Endothelial cell of umbilical vein (primary cell): ENCODE measurements around the gene ISL2. TPM values are rescaled to one million over a fixed set of nuclear protein-coding genes. Genes with fewer than 3 reads are reported as not detected.

Source experiments
- BruUV-seq: library from RNA; stranded (reverse); fragments of 400-500 nt; replicated peaks from 2 replicates; lab custom pipeline; 2021; lab: Mats Ljungman, UMichigan
- CTCF ChIA-PET: fragments of 300-600, 350-600 bp; sonication (Branson Sonifier 250); formaldehyde crosslinking; loops from one replicate; lab custom pipeline; 2021; ENCODE audit warnings: antibody characterized with exemption, inconsistent platforms; lab: Charles Lee
- POLR2A ChIA-PET: fragments of 300-600, 350-600 bp; sonication (Branson Sonifier 250); formaldehyde crosslinking; loops from one replicate; lab custom pipeline; 2021; ENCODE audit warnings: antibody characterized with exemption, inconsistent platforms; lab: Charles Lee
- DNase-seq: peaks from one replicate; pipeline ENCODE4 v3.0.0-alpha.2; 2011; ENCODE audit warnings: low read depth, low spot score
- FAIRE-seq: peaks from 2 replicates; lab custom pipeline; 2011; peaks lifted over from hg19 to GRCh38; lab: Jason Lieb, UNC
- H2AFZ ChIP-seq: 2 replicates; pipeline ENCODE4 v1.6.0; 2012; ENCODE audit warnings: low read depth, low read length, control low read depth, inconsistent platforms
- H3K27ac ChIP-seq: 2 replicates; pipeline ENCODE4 v1.5.1; 2011; ENCODE audit warnings: low read depth, mild to moderate bottlenecking, control low read depth, low read length, moderate library complexity; ENCODE audit not compliant: insufficient read depth
- H3K27me3 ChIP-seq, 2 experiments: 2 replicates each; pipeline versions ENCODE4 v1.6.0 to v1.6.1; 2011; ENCODE audit warnings: low read length in 2 of 2, mixed read lengths in 1 of 2; ENCODE audit not compliant: control insufficient read depth in 2 of 2, insufficient read depth in 2 of 2
- H3K36me3 ChIP-seq, 2 experiments: 2 replicates in 1 of 2; 3 replicates in 1 of 2; pipeline ENCODE4 v1.5.1; 2011; ENCODE audit warnings: low read length in 2 of 2, mild to moderate bottlenecking in 1 of 2, moderate library complexity in 1 of 2; ENCODE audit not compliant: control insufficient read depth in 2 of 2, insufficient read depth in 2 of 2; ENCODE audit errors: extremely low read depth in 1 of 2
- H3K4me1 ChIP-seq: 3 replicates; pipeline ENCODE4 v1.5.1; 2011; ENCODE audit warnings: mild to moderate bottlenecking, low read length; ENCODE audit not compliant: control insufficient read depth, insufficient read depth; ENCODE audit errors: extremely low read depth
- H3K4me2 ChIP-seq: 2 replicates; pipeline ENCODE4 v1.6.1; 2011; ENCODE audit warnings: low read length, control low read depth, mixed read lengths; ENCODE audit not compliant: insufficient read depth
- H3K4me3 ChIP-seq, 3 experiments: fragments of 200-600 bp in 1 of 3; sonication (generic), shearing (Covaris generic) in 1 of 3; replicated peaks in 1 of 3; 2 replicates each; pipeline ENCODE4 v1.5.1; 2011 to 2016; ENCODE audit warnings: control low read depth in 3 of 3, low read length in 3 of 3, mild to moderate bottlenecking in 2 of 3, inconsistent platforms in 1 of 3, low read depth in 1 of 3, moderate library complexity in 1 of 3; ENCODE audit not compliant: insufficient read depth in 1 of 3
- H3K79me2 ChIP-seq: 2 replicates; pipeline ENCODE4 v1.6.0; 2012; ENCODE audit warnings: low read length, inconsistent platforms; ENCODE audit not compliant: control insufficient read depth, insufficient read depth
- H3K9ac ChIP-seq: replicated peaks from 2 replicates; pipeline ENCODE3; 2011; ENCODE audit warnings: low read length, control low read depth; ENCODE audit not compliant: insufficient read depth; ENCODE audit errors: extremely low read depth
- H3K9me1 ChIP-seq: replicated peaks from 3 replicates; pipeline ENCODE4 v1.6.0; 2011; ENCODE audit warnings: mild to moderate bottlenecking, low read length; ENCODE audit not compliant: control insufficient read depth, insufficient read depth; ENCODE audit errors: extremely low read depth
- H3K9me3 ChIP-seq: replicated peaks from 2 replicates; pipeline ENCODE4 v1.5.1; 2012; ENCODE audit warnings: low read length, inconsistent platforms; ENCODE audit not compliant: control insufficient read depth, insufficient read depth
- H4K20me1 ChIP-seq: replicated peaks from 2 replicates; pipeline ENCODE3; 2011; ENCODE audit warnings: mild to moderate bottlenecking, low read length; ENCODE audit not compliant: control insufficient read depth, insufficient read depth; ENCODE audit errors: extremely low read depth
- EZH2 ChIP-seq: IDR thresholded peaks from 2 replicates; pipeline ENCODE4 v1.6.1; 2012; ENCODE audit warnings: borderline replicate concordance, low read depth, mild to moderate bottlenecking, moderate library complexity, low read length, inconsistent platforms; ENCODE audit not compliant: severe bottlenecking
- FOS ChIP-seq: IDR thresholded peaks from 2 replicates; pipeline ENCODE4 v1.6.1; 2011; ENCODE audit warnings: mild to moderate bottlenecking, low read length, moderate library complexity, borderline replicate concordance; ENCODE audit not compliant: insufficient read depth
- MAX ChIP-seq: IDR thresholded peaks from 2 replicates; pipeline ENCODE4 v1.6.1; 2011; ENCODE audit not compliant: insufficient read depth, insufficient read length
- POLR2AphosphoS5 ChIP-seq: IDR thresholded peaks from 2 replicates; pipeline ENCODE4 v1.6.1; 2012; ENCODE audit warnings: low read depth, mild to moderate bottlenecking, control low read depth, low read length, moderate library complexity; ENCODE audit not compliant: insufficient read depth
- dilution Hi-C: fragments of 300-500 bp; cut with MboI; formaldehyde crosslinking; loops from one replicate; pipeline ENCODE4 v1.15.0; 2019; ENCODE audit warnings: low sequenced_read_pairs; ENCODE audit not compliant: extremely low pct_ligation_motif_present
- intact Hi-C: fragments of 100-400 bp; cut with micrococcal nuclease; formaldehyde crosslinking; loops from one replicate; pipeline ENCODE4 v1.10.0; 2022
- polyA plus RNA-seq, 4 experiments: library from polyadenylated mRNA; depleted of rRNA in 3 of 4; stranded (reverse) in 3 of 4; unstranded in 1 of 4; fragments of >200 nt; gene quantifications; 2 replicates each; pipeline versions ENCODE4 v1.2.1 to v1.2.3, GENCODE V29; 2011 to 2012; ENCODE audit warnings: missing spikeins in 1 of 4
- total RNA-seq: library from RNA; stranded (reverse); gene quantifications from 2 replicates; pipeline ENCODE4 v1.2.3, GENCODE V29; 2021

The ISL2 gene
- total and polyA plus RNA-seq, 2 donors (not counting 3 experiments of a cell fraction or from before 2014, with no cell fraction given), result 0.10 TPM; not detected in 1

GRCh38 chr15:76384409-76384808 lies 47.8 kb downstream of the ISL2 start:
- no peak for FAIRE-seq
- TF ChIP-seq EZH2 (no peak), FOS (no peak), POLR2AphosphoS5 (no peak), MAX (no peak)
- Histone ChIP-seq H3K4me2 (no peak overlapping the region), H3K79me2 (no peaks in the 10 kb centered on the region), H3K27me3 (no peaks in the 10 kb centered on the region), H3K9ac (no peak overlapping the region), H3K9me3 (no peaks in the 10 kb centered on the region), H3K9me1 (no peaks in the 10 kb centered on the region), H3K4me3 (no peak overlapping the region), H3K27ac (no peak overlapping the region), H4K20me1 (no peaks in the 10 kb centered on the region), H3K4me1 (peaks cover 11% of the 10 kb centered on the region), H2AFZ (no peak overlapping the region), H3K36me3 (no peaks in the 10 kb centered on the region)
- POLR2A ChIA-PET, result no interaction called here
- DNase-seq, result no peak
- dilution Hi-C loops (no loop called here), intact Hi-C loops (no loop called here)
- no TSS peak for BruUV-seq
- CTCF ChIA-PET, result no interaction called here

- no peak for FAIRE-seq
- H3K9ac ChIP-seq, result no peak overlapping the region
- dilution Hi-C loops, result no loop called here
- H3K4me2 ChIP-seq, result no peak overlapping the region
- ChIA-PET POLR2A (no interaction called here), CTCF (no interaction called here)
- H3K4me1 ChIP-seq, result no peaks in the 10 kb centered on the region
- intact Hi-C loops, result no loop called here
- TF ChIP-seq EZH2, result no peak
- no peak overlapping the region for H3K4me3 ChIP-seq
- H2AFZ ChIP-seq, result no peak overlapping the region
- no peaks in the 10 kb centered on the region for H3K9me1 ChIP-seq
- no peak overlapping the region for H3K27ac ChIP-seq
- no peaks in the 10 kb centered on the region for H3K9me3 ChIP-seq
- H3K79me2 ChIP-seq, result no peaks in the 10 kb centered on the region
- BruUV-seq, result no TSS peak
- H4K20me1 ChIP-seq, result no peaks in the 10 kb centered on the region
- no peaks in the 10 kb centered on the region for H3K36me3 ChIP-seq
- no peaks in the 10 kb centered on the region for H3K27me3 ChIP-seq
- no peak for DNase-seq
Measured at GRCh38 chr15:76386178-76386577, 49.6 kb downstream of the ISL2 start.
